ENCODE results near the gene CACNB4.

Gene CACNB4

DNA sequence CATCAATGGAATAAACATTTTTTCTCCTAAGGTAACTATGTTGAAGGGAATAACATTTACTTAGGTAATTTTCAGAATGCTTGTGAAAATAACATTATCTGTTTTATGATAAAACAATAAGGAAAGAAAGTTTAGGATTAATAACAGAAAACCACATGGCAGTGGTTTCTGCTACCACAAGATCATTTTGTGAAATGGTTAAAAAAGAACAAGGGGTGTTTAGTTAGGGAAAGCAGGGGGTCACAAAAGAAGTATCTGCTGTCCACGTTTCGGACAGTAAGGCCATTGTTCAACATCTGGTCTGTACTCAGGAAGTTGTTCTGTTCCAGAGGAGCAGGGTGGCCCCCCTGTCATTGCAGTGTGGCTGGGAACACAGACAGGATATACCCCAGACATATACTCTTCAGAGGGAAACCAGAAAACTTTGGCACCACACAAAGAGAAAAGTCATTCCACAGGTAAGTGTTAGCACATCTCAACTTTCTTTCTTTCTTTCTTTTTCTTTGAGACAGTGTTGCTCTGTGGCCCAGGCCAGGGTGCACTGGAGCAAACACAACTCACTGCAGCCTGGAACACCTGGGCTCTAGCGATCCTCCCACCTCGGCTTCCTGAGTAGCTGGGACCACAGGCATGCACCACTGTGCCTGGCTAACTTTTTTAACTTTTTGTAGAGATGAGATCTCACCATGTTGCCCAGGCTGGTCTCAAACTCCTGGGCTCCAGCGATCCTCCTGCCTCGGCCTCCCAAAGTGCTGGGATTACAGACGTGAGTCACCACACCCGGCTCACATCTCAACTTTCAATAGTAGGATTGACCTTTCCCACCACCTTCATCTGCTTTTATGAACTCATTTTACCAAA, 255.8 kb downstream of the CACNB4 start:
- in situ Hi-C loops (cut with MboI; ENCODE audit: low pct_unique_long_range_greater_than_20kb, low sequenced_read_pairs, unreplicated experiment) = no loop called here
- DNase-seq (ENCODE audit: low spot score) = no peak
- TF ChIP-seq, protein P1, sequence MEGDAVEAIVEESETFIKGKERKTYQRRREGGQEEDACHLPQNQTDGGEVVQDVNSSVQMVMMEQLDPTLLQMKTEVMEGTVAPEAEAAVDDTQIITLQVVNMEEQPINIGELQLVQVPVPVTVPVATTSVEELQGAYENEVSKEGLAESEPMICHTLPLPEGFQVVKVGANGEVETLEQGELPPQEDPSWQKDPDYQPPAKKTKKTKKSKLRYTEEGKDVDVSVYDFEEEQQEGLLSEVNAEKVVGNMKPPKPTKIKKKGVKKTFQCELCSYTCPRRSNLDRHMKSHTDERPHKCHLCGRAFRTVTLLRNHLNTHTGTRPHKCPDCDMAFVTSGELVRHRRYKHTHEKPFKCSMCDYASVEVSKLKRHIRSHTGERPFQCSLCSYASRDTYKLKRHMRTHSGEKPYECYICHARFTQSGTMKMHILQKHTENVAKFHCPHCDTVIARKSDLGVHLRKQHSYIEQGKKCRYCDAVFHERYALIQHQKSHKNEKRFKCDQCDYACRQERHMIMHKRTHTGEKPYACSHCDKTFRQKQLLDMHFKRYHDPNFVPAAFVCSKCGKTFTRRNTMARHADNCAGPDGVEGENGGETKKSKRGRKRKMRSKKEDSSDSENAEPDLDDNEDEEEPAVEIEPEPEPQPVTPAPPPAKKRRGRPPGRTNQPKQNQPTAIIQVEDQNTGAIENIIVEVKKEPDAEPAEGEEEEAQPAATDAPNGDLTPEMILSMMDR (IDR thresholded peaks at IDR 0.05; ENCODE audit: extremely low read depth, insufficient read depth, missing control alignments) = no peak

DNA sequence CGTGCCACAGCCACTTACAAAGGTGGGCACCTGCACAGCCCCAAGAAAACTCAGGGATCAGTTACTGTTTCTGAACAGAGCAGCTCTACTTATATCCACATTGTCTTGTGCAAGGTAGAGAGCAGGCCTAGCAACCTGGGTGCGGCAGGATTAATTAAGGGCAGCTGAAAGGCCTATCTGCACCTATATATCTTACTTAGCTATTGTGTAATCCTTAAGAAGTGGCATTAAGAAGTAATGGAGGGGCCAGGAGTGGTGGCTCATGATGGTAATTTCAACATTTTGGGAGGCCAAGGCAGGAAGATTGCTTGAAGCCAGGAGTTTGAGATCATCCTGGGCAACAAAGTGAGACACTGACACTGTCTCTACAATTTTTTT, 257.8 kb downstream of the CACNB4 start:
- no peak for DNase-seq (ENCODE audit: low spot score)
- in situ Hi-C loops (cut with MboI; ENCODE audit: low pct_unique_long_range_greater_than_20kb, low sequenced_read_pairs, unreplicated experiment) = no loop called here
- TF ChIP-seq, protein P1 (IDR thresholded peaks at IDR 0.05; ENCODE audit: extremely low read depth, insufficient read depth, missing control alignments) = no peak

DNA sequence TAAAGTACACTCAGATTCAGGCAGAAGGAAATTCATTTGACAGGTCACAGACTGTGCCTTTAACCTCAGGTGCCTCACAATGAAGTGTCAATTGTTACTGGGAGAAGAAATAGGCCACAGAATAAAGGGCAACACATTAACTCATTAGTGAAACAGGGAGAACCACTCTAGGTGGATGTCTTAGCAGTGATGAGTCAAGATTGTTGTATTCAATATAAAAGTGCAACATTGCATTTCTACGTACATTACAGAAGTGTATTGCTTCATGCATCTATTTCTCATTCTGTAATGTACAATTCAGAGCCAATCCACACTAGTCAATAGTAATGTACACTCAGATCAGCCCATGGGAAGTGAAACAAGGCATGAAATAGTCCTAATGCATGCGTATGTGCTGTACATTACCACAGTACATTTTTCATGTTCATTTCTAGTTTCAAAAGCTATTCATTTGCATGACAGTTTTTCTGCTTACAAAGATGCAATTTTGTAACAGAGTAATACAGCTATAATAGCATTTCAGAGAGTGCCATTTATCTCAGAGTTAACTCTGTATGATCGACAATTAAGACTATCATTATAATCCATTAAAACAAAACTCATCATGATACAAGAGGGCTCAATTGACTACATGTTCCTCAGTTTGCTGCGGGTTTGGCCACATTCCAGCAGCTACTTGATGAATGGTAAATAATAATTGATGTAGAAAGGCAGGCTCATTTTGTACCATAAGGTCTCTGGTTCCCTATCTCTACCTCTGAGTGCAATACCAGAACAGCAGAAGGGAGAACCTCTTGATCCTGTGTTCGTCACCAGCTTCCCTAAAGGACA, 258.4 kb downstream of the CACNB4 start:
- TF ChIP-seq, protein P1 (IDR thresholded peaks at IDR 0.05; ENCODE audit: extremely low read depth, insufficient read depth, missing control alignments) = no peak
- in situ Hi-C loops (cut with MboI; ENCODE audit: low pct_unique_long_range_greater_than_20kb, low sequenced_read_pairs, unreplicated experiment) = no loop called here
- DNase-seq (ENCODE audit: low spot score) = peak; percentile 58

DNA sequence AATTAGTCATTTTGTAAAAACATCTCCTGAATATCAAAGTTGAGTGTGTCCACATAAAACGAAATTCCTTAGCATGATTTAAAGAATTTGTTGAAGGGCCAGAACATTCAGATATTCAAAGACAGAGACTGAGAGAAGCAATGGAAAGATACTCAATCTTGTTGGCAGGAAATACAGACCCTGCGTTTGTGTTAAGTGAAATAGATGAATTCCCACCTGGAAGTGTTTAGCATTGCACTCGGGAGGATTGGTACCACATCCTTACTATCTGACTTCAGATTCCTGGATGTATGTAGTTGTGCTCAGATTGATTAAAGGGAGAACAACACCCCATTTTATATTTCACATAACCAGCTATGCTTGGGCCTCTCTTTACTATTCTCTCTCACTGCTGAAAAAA, 260.9 kb downstream of the CACNB4 start:
- no peak for DNase-seq (ENCODE audit: low spot score)
- in situ Hi-C loops (cut with MboI; ENCODE audit: low pct_unique_long_range_greater_than_20kb, low sequenced_read_pairs, unreplicated experiment) = no loop called here
- TF ChIP-seq, protein P1 (IDR thresholded peaks at IDR 0.05; ENCODE audit: extremely low read depth, insufficient read depth, missing control alignments) = no peak

DNA sequence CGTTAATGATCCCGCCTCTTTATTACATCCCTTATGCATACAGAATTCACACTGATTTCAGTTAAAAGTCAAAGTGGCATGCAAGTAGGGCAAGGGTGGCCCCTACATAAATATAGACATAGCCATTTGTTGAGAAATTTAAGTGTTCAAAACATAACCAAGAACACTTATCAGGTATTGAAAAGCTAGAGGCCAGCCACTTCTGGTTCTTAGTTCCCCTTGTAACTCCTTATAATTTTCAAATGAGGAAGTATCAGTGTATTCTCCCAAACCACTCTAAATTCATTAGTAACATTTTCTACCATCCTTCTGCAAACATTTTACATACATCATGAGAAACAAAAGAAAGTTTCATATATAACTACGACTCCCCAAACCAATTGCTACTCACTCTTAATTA, 264.9 kb downstream of the CACNB4 start:
- TF ChIP-seq, protein P1 (IDR thresholded peaks at IDR 0.05; ENCODE audit: extremely low read depth, insufficient read depth, missing control alignments) = no peak
- no peak for DNase-seq (ENCODE audit: low spot score)
- in situ Hi-C loops (cut with MboI; ENCODE audit: low pct_unique_long_range_greater_than_20kb, low sequenced_read_pairs, unreplicated experiment) = no loop called here

DNA sequence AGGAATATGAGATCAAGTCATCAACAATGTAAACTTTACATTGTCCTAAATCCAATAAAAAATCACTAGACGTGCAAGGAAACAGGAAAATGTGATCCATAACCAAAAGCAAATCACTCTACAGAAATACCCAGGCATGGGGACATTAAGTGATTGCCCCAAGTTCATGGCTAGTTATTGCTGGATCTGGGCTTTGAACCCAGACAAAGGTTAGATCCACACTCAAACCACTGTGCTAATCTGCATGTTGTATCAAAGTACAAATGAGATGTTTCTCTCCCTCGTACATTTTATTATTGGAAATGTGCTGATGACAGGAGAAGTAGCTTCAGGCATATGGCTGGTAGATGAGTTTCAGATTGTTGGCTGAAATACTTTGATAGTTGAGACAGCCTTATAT, 267.9 kb downstream of the CACNB4 start:
- TF ChIP-seq, protein P1 (IDR thresholded peaks at IDR 0.05; ENCODE audit: extremely low read depth, insufficient read depth, missing control alignments) = no peak
- DNase-seq (ENCODE audit: low spot score) = no peak
- in situ Hi-C loops (cut with MboI; ENCODE audit: low pct_unique_long_range_greater_than_20kb, low sequenced_read_pairs, unreplicated experiment) = no loop called here

Data from GM13977 (cell line).